NCI-H2227 (cell line): ENCODE measurements around the gene CEACAM18.
"Not testable (repeated sequence)": the region's sequence is repeated elsewhere in the genome, so short reads cannot be mapped to it uniquely, and the experiment has no call there.

ENCODE experiments used
- DNase-seq: peaks from one replicate; lab custom pipeline; 2025; ENCODE audit not compliant: unreplicated experiment; lab: John Stamatoyannopoulos, UW

Gene CEACAM18

GRCh38 chr19:51489113-51489512 is 10.8 kb downstream of the CEACAM18 start:
- no peak for DNase-seq

GRCh38 chr19:51490676-51491075 is 12.3 kb downstream of the CEACAM18 start:
- peak; percentile 3 for DNase-seq

GRCh38 chr19:51491586-51491985 is 13.2 kb downstream of the CEACAM18 start:
- no peak for DNase-seq

- DNase-seq, result no peak
Observed at GRCh38 chr19:51493776-51494175, 15.4 kb downstream of the CEACAM18 start.

- DNase-seq, result no peak
Observed at GRCh38 chr19:51497666-51498065, 19.3 kb downstream of the CEACAM18 start.

- DNase-seq, result not testable (repeated sequence)
Observed at GRCh38 chr19:51500931-51501330, 22.6 kb downstream of the CEACAM18 start.

GRCh38 chr19:51501594-51502263 is 23.4 kb downstream of the CEACAM18 start, which contains the start of gene SIGLEC12:
TSS of gene SIGLEC12 (minus strand) at chr19:51501800. CDS start at chr19:51501733, 67 bp downstream.
- no peak for DNase-seq

GRCh38 chr19:51503286-51503817 is 25.0 kb downstream of the CEACAM18 start:
- DNase-seq, result no peak

GRCh38 chr19:51503896-51504295 is 25.6 kb downstream of the CEACAM18 start:
- no peak for DNase-seq

GRCh38 chr19:51505904-51506303 is 27.6 kb downstream of the CEACAM18 start:
- no peak for DNase-seq

- no peak for DNase-seq
Observed at GRCh38 chr19:51507192-51507591, 28.9 kb downstream of the CEACAM18 start.

GRCh38 chr19:51507640-51508058 is 29.3 kb downstream of the CEACAM18 start:
- DNase-seq, result no peak

- DNase-seq, result no peak
Observed at GRCh38 chr19:51508059-51508733, 29.9 kb downstream of the CEACAM18 start.

GRCh38 chr19:51509823-51510660 is 31.7 kb downstream of the CEACAM18 start:
- no peak for DNase-seq

GRCh38 chr19:51511353-51511752 is 33.0 kb downstream of the CEACAM18 start:
- no peak for DNase-seq

- DNase-seq, result no peak
Observed at GRCh38 chr19:51513968-51514367, 35.6 kb downstream of the CEACAM18 start.

GRCh38 chr19:51514866-51515481 is 36.6 kb downstream of the CEACAM18 start:
- DNase-seq, result peak; percentile 27

- DNase-seq, result no peak
Observed at GRCh38 chr19:51520728-51521127, 42.4 kb downstream of the CEACAM18 start.

- DNase-seq, result no peak
Observed at GRCh38 chr19:51521357-51521756, 43.0 kb downstream of the CEACAM18 start.

- DNase-seq, result no peak
Observed at GRCh38 chr19:51521781-51522180, 43.4 kb downstream of the CEACAM18 start.
